CD4-positive, alpha-beta T cell treated with Interleukin-10 for 1 hour (primary cell): Measurements from ENCODE around the gene AGPAT4.
A peak's percentile ranks its signal among the peaks of the same experiment; 100 is the strongest.
"Not testable (repeated sequence)": the region's sequence is repeated elsewhere in the genome, so short reads cannot be mapped to it uniquely, and the experiment has no call there.

Experiments used
- DNase-seq: peaks from one replicate; pipeline ENCODE4 v3.0.0-alpha.2; 2020

The AGPAT4 gene

GRCh38 chr6:161135695-161136591 is 137.9 kb downstream of the AGPAT4 start:
- no peak for DNase-seq

GRCh38 chr6:161134550-161135298 is 139.1 kb downstream of the AGPAT4 start:
- no peak for DNase-seq

GRCh38 chr6:161133963-161134362 is 139.9 kb downstream of the AGPAT4 start:
- DNase-seq, result no peak

GRCh38 chr6:161132384-161132783 is 141.5 kb downstream of the AGPAT4 start:
- DNase-seq, result no peak

- DNase-seq, result no peak
Measured at GRCh38 chr6:161130967-161131766, 142.7 kb downstream of the AGPAT4 start.

GRCh38 chr6:161130541-161130940 is 143.3 kb downstream of the AGPAT4 start:
- no peak for DNase-seq

- peak; percentile 12 for DNase-seq
Measured at GRCh38 chr6:161128680-161129196, 145.1 kb downstream of the AGPAT4 start.

GRCh38 chr6:161128230-161128629 is 145.6 kb downstream of the AGPAT4 start:
- DNase-seq, result no peak

- DNase-seq, result no peak
Measured at GRCh38 chr6:161127071-161127740, 146.7 kb downstream of the AGPAT4 start.

- no peak for DNase-seq
Measured at GRCh38 chr6:161125591-161125990, 148.3 kb downstream of the AGPAT4 start.

- DNase-seq, result not testable (repeated sequence)
Measured at GRCh38 chr6:161123319-161123718, 150.5 kb downstream of the AGPAT4 start.

- no peak for DNase-seq
Measured at GRCh38 chr6:161117942-161118341, 155.9 kb downstream of the AGPAT4 start.

GRCh38 chr6:161117308-161117707 is 156.6 kb downstream of the AGPAT4 start:
- no peak for DNase-seq

GRCh38 chr6:161116554-161116953 is 157.3 kb downstream of the AGPAT4 start:
- DNase-seq, result no peak

- no peak for DNase-seq
Measured at GRCh38 chr6:161115468-161115867, 158.4 kb downstream of the AGPAT4 start.

GRCh38 chr6:161111261-161111660 is 162.6 kb downstream of the AGPAT4 start:
- DNase-seq, result peak; percentile 13

- DNase-seq, result no peak
Measured at GRCh38 chr6:161110028-161110779, 163.7 kb downstream of the AGPAT4 start.

GRCh38 chr6:161109366-161109765 is 164.5 kb downstream of the AGPAT4 start:
- DNase-seq, result no peak

- DNase-seq, result no peak
Measured at GRCh38 chr6:161108916-161109315, 164.9 kb downstream of the AGPAT4 start.

GRCh38 chr6:161107779-161108730 is 165.8 kb downstream of the AGPAT4 start:
- no peak for DNase-seq
